MCF 10A (cell line): ENCODE results near the gene GALK1. TPM values are rescaled to one million over a fixed set of nuclear protein-coding genes. Genes with fewer than 3 reads are reported as not detected.

ENCODE experiments used
- BruUV-seq: library from RNA; stranded (reverse); fragments of 400-500 nt; replicated peaks from 2 replicates; lab custom pipeline; 2021; lab: Mats Ljungman, UMichigan
- CTCF ChIA-PET: fragments of 300-600 bp; sonication (Branson Sonifier 250); formaldehyde crosslinking; extraction: SDS; loops from one replicate; lab custom pipeline; 2021; ENCODE audit warnings: antibody characterized with exemption, inconsistent platforms; lab: Yijun Ruan, JAX
- POLR2A ChIA-PET: fragments of 300-600, 350-650 bp; sonication (Branson Sonifier 250); formaldehyde crosslinking; extraction: SDS; loops from one replicate; lab custom pipeline; 2020; ENCODE audit warnings: antibody characterized with exemption, inconsistent platforms; lab: Yijun Ruan, JAX
- DNase-seq: peaks from one replicate; pipeline ENCODE4 v3.0.0-alpha.2; 2018; ENCODE audit not compliant: unreplicated experiment
- H3K27ac Mint-ChIP-seq: one replicate; pipeline ENCODE4 v1.8.0; 2022; ENCODE audit warnings: mild to moderate bottlenecking, low read depth, mixed read lengths; ENCODE audit not compliant: unreplicated experiment
- H3K27me3 Mint-ChIP-seq: one replicate; pipeline ENCODE4 v1.8.0; 2022; ENCODE audit warnings: mixed read lengths; ENCODE audit not compliant: insufficient read depth, unreplicated experiment
- H3K36me3 Mint-ChIP-seq: one replicate; pipeline ENCODE4 v1.8.0; 2022; ENCODE audit warnings: mild to moderate bottlenecking, moderate library complexity, mixed read lengths; ENCODE audit not compliant: insufficient read depth, unreplicated experiment
- H3K4me1 Mint-ChIP-seq: one replicate; pipeline ENCODE4 v1.8.0; 2022; ENCODE audit warnings: mixed read lengths; ENCODE audit not compliant: insufficient read depth, unreplicated experiment
- H3K4me3 Mint-ChIP-seq: one replicate; pipeline ENCODE4 v1.8.0; 2022; ENCODE audit warnings: mild to moderate bottlenecking, moderate library complexity, mixed read lengths; ENCODE audit not compliant: unreplicated experiment
- H3K9me3 Mint-ChIP-seq: one replicate; pipeline ENCODE4 v1.8.0; 2022; ENCODE audit warnings: mixed read lengths; ENCODE audit not compliant: unreplicated experiment
- intact Hi-C: fragments of 100-400 bp; cut with micrococcal nuclease; formaldehyde crosslinking; loops from 2 replicates; pipeline ENCODE4 v1.14.1; 2022
- total RNA-seq: library from RNA; stranded (reverse); gene quantifications from 2 replicates; pipeline ENCODE4 v1.2.3, GENCODE V29; 2022
- TF ChIP-seq, protein P1 (sequence below): fragments of 200-600 bp; IDR thresholded peaks from one replicate; pipeline ENCODE4 v1.8.0; 2022; ENCODE audit warnings: antibody characterized with exemption, mild to moderate bottlenecking; ENCODE audit not compliant: unreplicated experiment

GALK1 gene
- total RNA-seq, 1 experiment from 2014 or later: 8.7 TPM

DNA sequence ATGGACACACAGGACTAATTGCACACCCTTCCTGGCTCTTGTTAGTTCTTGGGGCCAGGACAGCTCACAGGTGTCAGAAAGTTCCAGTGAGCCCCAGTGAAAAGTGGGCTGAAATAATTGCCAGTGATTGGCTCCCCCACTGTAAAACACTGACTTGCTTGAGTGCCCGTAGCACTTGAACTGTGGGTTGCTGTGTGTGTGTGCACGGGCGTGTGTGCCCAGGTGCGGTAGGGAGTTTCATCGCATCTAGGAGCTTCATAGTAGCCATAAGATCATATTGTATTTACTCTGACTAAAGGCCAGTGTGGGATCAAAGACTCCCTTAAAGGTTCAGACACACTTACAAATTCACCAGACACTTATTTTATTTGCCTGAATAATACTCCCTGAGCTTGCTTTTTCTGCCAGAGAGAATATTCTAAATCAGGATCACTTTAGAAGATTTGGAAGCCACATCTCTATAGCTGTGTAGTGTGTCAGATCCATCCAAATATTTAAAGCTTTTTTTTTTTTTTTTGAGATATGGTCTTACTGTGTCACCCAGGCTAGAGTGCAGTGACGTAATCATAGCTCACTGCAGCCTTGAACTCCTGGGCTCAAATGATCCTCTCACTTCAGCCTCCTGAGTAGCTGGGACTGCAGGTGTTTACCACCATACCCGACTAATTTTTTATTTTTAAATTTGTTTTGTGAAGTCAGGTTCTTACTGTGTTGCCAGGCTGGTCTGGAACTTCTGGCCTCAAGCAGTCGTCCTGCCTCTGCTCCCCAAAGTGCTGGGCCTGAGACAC is 31.0 kb upstream of the GALK1 start:
- H3K9me3 Mint-ChIP-seq: no peaks in the 10 kb centered on the region
- POLR2A ChIA-PET: interaction anchor here (0.9 to 3.2 kb wide), 8 partner anchors 9 to 119 kb away, joined by 3 to 25 read pairs (median 4); partner anchors contain the start of genes GALK1 and WBP2
- CTCF ChIA-PET: interaction anchor here (0.6 to 1.4 kb wide), 3 partner anchors 10 to 646 kb away, joined by 3 read pairs; no protein-coding TSS in a partner anchor

GRCh38 chr17:75793460-75793859 is 28.5 kb upstream of the GALK1 start:
- DNase-seq: no peak
- no peaks in the 10 kb centered on the region for H3K9me3 Mint-ChIP-seq
- ChIA-PET CTCF (no interaction called here), POLR2A (interaction anchor here (0.5 to 1.1 kb wide), 4 partner anchors 8 to 375 kb away, joined by 3 to 7 read pairs (median 3); partner anchors contain the start of genes RECQL5 and SAP30BP)
- TF ChIP-seq, protein P1, sequence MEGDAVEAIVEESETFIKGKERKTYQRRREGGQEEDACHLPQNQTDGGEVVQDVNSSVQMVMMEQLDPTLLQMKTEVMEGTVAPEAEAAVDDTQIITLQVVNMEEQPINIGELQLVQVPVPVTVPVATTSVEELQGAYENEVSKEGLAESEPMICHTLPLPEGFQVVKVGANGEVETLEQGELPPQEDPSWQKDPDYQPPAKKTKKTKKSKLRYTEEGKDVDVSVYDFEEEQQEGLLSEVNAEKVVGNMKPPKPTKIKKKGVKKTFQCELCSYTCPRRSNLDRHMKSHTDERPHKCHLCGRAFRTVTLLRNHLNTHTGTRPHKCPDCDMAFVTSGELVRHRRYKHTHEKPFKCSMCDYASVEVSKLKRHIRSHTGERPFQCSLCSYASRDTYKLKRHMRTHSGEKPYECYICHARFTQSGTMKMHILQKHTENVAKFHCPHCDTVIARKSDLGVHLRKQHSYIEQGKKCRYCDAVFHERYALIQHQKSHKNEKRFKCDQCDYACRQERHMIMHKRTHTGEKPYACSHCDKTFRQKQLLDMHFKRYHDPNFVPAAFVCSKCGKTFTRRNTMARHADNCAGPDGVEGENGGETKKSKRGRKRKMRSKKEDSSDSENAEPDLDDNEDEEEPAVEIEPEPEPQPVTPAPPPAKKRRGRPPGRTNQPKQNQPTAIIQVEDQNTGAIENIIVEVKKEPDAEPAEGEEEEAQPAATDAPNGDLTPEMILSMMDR: no peak
- H3K27me3 Mint-ChIP-seq: no peaks in the 10 kb centered on the region
- no TSS peak for BruUV-seq
- H3K4me1 Mint-ChIP-seq: no peaks in the 10 kb centered on the region
- peaks cover 18% of the 10 kb centered on the region for H3K36me3 Mint-ChIP-seq
- no peak overlapping the region for H3K4me3 Mint-ChIP-seq
- peak overlapping the region; percentile 9 for H3K27ac Mint-ChIP-seq
- intact Hi-C loops: no loop called here

More for the DNA sequence above, 31.0 kb upstream of the GALK1 start:
- TF ChIP-seq, protein P1: no peak
- Mint-ChIP-seq H3K27ac (no peak overlapping the region), H3K4me1 (no peaks in the 10 kb centered on the region), H3K36me3 (peaks cover 30% of the 10 kb centered on the region), H3K27me3 (no peaks in the 10 kb centered on the region), H3K4me3 (no peak overlapping the region)
- BruUV-seq: no TSS peak
- intact Hi-C loops: no loop called here
- DNase-seq: no peak

- BruUV-seq: no TSS peak
- Mint-ChIP-seq H3K4me1 (peaks cover 1% of the 10 kb centered on the region), H3K27ac (no peak overlapping the region), H3K9me3 (no peaks in the 10 kb centered on the region), H3K4me3 (no peak overlapping the region), H3K36me3 (peaks cover 2% of the 10 kb centered on the region), H3K27me3 (no peaks in the 10 kb centered on the region)
- intact Hi-C loops: no loop called here
- CTCF ChIA-PET: interaction anchor here (0.6 to 1.5 kb wide), 5 partner anchors 8 to 57 kb away, joined by 3 to 6 read pairs (median 4); no protein-coding TSS in a partner anchor
- POLR2A ChIA-PET: interaction anchor here (1.4 to 3.0 kb wide), 4 partner anchors 12 to 81 kb away, joined by 3 to 9 read pairs (median 6); partner anchors contain the start of gene WBP2
- TF ChIP-seq, protein P1: no peak
- no peak for DNase-seq
Measured at GRCh38 chr17:75791254-75791653, 26.3 kb upstream of the GALK1 start.
